T-helper 22 cell (primary cell): ENCODE results near the gene NPHP3.
"Not testable (repeated sequence)": the region's sequence is repeated elsewhere in the genome, so short reads cannot be mapped to it uniquely, and the experiment has no call there.

Experiments used
- DNase-seq: peaks from one replicate; pipeline ENCODE4 v3.0.0-alpha.2; 2020; ENCODE audit warnings: low read depth

Gene NPHP3

GRCh38 chr3:132643366-132643765, 78.8 kb downstream of the NPHP3 start:
- no peak for DNase-seq

GRCh38 chr3:132642539-132642847, 79.7 kb downstream of the NPHP3 start:
- DNase-seq, result no peak

GRCh38 chr3:132641837-132642538, 80.2 kb downstream of the NPHP3 start:
- DNase-seq, result no peak

GRCh38 chr3:132641427-132641826, 80.8 kb downstream of the NPHP3 start:
- not testable (repeated sequence) for DNase-seq

- DNase-seq, result no peak
Measured at GRCh38 chr3:132638706-132639105, 83.5 kb downstream of the NPHP3 start.

- no peak for DNase-seq
Measured at GRCh38 chr3:132637590-132637989, 84.6 kb downstream of the NPHP3 start.

- no peak for DNase-seq
Measured at GRCh38 chr3:132635052-132635451, 87.2 kb downstream of the NPHP3 start.
